DMS153 (cell line): Measurements from ENCODE around the gene KAT7.

Experiments
- DNase-seq: peaks from one replicate; lab custom pipeline; 2025; lab: John Stamatoyannopoulos, UW

The KAT7 gene

DNA sequence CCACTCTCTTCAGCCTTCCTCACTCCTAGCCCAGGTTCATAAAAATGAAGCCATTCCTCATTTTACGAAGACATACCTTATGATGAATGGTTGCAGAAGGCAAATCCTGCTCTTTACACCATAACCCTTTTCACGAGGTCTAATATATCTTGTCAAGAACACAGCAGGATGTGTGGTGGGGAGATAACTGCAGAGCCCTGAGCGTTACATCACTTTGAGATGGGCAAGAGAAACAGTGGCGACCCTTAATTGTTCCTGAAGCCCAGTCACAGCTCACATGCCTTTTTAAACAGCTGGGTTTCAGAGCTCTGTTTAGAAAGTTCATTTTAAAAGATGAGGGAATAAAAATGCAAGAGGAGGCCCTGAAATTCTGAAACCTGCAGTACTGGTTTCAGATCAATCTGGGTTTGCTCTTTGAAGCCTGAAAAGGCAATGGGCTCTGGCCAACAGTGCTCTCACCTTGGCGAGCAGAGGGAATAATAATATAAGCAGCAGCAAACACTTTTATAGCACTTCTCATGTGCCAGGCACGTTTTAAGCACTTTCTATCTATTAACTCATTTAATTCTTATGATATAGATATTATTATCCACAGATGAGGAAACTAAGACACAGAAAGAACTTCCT is 27.4 kb upstream of the KAT7 start:
- no peak for DNase-seq

DNA sequence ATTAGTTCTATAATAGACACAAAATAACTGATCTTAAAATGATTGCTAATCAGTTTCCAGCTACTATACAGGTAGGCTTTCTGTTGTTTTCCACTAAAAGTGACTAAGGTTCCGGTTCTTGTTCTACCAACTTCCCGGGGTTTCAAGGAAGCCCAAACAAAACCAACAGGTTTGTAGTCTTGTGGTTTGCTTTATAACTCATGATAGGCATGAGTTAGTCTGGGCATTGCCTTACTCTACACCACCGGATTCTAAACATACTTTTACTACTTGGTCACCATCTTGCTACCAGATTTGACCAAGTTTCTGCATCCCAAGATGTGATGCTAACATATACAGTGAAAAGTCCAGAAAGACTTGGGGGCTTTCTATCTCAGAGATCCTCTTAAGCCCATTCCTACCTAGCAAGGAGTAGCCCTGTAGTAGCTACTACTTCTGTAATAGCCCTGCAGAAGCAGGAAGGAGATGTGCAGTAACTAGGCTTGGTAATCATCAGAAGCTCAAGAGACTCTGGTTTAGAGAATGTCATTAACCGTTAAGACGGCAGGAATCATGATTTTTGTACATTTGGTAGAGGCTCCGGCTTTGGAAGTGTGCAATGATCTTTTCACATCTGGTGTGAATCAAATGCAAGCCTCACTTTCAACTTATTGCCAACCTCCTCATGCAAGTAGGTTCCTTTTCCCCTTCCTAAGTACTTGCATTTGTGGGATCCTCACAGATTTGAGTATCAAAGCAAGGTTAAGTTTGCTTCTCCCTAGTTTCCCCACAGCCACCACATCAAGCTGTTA is 26.1 kb upstream of the KAT7 start:
- no peak for DNase-seq

GRCh38 chr17:49763735-49764558 is 24.5 kb upstream of the KAT7 start, which contains the start of gene FAM117A:
Gene FAM117A, minus strand, starts transcription at chr17:49764131. Its CDS starts 44 bp downstream, at chr17:49764087.
- peak; percentile 99 for DNase-seq

DNA sequence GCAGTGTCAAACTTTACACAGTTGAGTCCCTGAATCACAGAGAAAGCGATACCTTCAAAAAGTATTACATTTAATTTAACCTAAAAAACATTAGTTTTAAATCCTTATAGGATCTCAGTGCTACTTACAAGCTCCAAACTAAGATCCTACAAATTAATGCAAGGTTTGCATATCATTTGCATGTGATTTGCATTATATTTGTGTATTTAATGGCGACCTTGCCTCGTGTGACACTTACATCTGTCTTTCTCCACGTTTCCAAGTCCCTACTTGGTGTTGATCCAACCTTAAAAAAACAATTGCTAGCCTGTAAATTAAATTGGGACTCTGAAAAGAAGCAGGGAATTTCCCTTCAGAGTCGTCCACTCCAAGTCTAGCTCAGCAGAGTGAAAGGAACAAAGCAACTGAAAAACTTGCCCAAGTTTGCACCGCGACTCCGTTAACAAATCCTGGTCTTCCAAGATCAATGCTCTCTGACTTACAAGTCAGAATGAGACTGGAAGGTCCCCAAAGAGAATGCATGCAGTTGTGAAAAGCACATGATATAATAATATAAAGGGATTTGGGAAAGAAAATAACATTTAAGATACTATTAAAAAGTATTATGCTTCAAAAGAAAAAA is 23.8 kb upstream of the KAT7 start:
- DNase-seq, result no peak

DNA sequence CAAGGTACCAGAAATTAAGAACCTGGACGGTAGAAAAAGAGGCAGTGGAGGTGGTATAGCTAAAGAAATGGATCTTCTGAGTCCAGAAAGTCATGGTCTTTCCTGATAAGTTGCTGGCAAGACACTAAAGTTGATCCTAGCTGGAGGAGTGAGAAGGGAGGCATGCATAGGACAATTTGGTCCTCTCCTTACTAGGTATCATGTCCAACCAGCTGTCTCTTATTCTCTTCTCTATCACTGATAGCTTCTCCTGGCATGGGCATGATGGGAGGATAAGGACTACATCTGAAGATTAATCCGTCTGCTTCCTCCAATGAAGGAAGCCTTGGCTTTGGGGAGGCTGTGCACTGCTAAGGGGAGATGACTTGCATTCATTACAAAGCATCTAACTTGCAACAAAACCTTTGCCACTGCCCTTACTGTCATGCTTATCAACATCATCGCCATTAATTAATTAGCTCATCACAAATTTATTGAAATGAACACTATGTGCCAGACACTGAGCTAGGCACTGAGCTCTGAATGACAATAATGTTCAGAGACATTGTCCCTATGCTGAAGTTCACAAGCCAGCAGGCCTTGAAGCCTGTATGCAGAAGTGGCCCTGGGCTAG is 21.5 kb upstream of the KAT7 start:
- DNase-seq, result no peak

DNA sequence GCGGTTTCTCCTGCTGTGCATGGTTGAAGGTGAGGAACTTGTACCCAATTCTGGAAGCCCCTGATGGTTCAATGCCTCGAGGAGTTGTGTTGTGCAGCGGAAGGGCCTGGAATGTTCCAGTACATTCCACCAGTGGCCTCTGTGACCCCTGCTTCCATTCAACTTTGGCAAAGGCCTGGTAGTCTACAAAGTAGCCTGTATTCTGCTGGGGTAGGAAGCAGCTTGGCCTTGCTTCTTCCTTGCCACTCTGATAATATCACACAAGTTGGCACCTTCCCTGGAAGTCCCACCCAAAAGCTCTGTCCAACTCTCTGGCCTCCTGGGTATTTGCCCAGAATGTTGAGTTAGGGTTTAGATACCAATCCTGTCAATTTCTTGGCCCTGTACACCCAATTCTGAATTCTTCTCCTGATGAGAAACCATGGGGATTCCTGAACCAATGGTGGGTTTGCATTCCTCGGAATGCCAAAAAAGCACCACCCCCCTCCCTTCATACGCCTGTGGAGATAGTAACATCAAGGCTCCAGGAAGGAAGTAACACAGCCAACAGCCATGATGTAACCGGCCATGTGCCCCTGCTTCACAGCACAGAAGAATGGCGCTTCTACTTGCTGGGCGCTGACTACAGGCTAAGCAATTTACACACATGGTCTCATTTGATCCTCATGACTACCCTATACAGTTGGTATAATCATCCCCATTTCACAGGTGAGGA is 12.8 kb upstream of the KAT7 start:
- DNase-seq, result no peak

DNA sequence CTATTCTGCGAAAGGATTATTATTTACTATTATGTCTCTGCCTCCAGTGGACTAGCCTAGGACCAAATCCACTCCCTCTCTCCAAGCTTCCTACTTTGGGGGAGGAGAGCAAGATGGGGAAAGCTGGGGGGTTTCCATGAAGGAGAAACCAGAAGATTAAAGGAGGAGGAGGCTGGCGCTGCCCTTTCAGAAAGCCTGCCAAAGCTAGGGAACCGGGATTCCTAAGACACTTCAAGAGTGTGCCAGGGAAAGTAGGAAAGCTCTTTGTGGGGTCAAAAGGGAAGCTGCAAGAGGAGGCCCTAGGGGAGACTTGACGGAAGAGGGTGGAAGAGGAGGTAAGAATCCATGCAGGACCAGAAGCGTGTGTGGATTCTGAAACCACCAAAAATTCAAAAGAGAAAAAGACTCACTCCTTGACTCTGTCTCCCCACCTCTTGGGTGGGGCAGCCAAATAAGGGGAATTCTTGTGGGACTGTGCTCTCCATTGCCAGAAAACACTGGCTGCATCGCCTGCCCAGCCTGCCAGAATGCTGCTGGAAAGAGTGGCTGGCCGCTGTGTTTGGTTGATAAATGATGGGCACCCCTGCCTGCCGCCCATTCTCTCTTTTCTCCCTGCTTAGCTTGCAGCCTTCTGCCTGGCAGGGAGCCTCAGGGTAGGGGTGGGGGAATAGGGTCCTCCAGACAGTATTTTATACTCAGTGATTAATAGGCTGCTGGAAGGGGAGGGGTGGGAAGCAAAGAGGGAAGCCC is 11.8 kb upstream of the KAT7 start:
- no peak for DNase-seq

GRCh38 chr17:49777563-49777962 is 10.9 kb upstream of the KAT7 start:
- DNase-seq, result no peak

- no peak for DNase-seq
These were observed 9.2 kb upstream of the KAT7 start for GRCh38 chr17:49779156-49779738.

DNA sequence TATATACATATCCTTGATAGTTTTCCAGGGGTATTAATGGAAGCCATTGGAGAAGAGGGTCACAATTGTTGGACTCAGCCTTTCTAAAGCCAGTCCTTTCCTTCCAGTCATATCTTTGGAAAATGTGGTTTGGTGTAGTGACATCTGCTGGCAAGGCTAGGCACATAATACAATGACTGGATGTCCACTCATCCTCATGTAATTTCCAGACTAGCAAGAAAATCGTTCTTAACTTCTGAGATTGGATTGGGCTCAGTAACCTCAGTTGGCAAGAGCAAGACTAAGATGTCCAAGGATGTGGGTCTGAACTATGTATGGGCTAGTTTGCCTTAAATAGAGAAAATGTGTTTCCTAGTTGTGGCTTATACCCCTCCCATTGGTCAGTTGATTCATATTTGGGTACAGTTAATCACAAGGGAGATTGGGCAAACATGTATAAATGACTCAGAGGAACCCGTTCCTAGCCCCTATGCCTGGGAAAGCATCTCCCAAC is 8.7 kb upstream of the KAT7 start:
- peak; percentile 49 for DNase-seq

DNA sequence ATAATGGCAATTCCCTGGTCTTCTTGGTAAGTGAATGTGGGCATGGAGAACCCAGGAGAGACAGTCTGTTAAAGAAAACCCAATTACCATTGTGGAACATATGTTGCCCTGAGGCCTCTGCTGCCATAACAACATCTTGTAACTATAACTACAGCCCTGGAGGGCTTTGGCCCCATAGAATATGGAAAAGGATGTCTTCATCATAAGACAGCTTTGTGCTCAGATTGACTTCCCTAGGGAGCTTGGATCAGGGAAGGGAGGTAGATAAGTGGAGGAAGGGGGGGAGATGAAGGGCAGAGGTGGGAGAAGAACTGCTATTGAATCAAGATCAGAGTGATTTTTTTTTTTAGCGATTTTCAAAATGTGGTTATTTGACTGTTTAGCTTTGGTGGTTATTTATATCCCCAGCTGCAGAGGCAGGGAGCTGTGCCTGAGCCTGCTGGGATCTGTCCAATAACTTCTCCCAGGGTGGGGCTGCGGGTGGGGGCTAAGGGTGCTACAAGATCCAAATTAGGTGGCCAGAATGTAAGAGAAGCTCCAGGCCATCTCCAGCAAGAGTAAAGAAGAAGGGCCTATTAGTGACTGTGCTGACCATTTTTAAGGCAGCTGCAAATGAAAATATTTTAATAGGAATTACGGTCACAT is 5.3 kb upstream of the KAT7 start:
- no peak for DNase-seq

- DNase-seq, result no peak
These were observed 4.7 kb upstream of the KAT7 start for GRCh38 chr17:49783791-49784190.

DNA sequence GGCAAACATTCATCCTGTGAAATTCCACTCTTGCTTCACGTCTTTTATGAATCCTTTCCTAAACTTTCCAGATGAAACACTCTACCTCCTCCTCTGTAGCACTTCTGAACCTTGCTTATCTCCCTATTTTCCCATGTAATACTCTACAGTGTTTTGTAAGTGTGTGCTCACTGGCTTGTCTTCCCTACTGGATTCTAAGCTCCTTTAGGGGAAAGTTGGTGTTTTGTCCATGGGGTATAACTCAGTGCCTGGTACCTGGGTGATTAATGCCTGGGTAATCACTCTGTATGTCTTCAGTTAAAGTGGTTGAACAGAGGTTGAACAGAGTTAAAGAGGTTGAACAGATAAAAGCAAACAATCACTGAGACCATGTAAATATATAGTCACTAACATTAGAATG is 3.8 kb upstream of the KAT7 start:
- DNase-seq, result no peak

DNA sequence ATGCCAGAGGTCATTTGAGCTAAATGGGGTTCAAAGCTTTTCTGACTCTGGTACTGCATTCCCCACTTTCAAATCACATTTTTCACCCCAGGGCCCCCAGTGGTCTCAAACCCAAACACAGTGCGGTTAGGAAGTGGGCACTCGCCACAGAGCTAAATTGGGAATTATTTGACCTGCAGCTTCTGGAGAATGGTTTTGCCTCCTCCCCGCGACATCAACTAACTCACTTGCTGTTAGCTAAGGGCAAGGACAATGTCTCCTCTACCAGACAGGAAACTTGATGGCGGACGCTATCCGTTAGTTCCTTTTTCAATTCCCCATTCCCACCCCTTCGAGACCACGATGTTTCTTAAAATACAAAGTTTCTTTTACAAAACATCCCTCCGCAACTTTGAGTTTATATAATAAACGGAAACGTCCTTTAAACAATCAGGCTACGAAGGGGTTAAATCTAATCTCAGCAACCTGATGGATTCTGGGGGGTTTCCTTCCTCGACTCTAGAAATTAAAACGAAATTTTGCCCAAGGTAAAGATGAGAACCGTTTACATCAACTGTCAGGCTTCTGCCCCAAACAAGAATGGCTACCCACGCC is 500 bp upstream of the KAT7 start:
- DNase-seq, result no peak

GRCh38 chr17:49789243-49789578 is 730 bp downstream of the KAT7 start:
- DNase-seq, result no peak

DNA sequence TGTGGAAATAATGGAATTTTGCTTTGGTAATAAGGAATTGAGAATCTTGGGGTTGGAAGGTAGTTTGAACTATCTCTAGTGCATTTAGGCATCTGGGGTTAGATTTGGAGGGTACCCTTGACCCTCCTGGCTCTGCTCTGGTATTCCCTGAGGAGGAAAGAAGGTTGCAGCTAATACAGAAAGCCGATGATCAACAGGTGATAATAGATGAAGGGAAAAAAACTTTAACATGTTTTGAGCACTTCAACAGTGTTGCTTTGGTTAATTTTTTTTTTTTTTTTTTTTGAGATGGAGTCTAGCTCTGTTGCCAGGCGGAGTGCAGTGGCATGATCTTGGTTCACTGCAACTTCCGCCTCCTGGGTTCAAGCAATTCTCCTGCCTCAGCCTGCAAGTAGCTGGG is 4.8 kb downstream of the KAT7 start:
- DNase-seq, result no peak

- DNase-seq, result no peak
These were observed 6.9 kb downstream of the KAT7 start for GRCh38 chr17:49795372-49795771.

- DNase-seq, result no peak
These were observed 9.7 kb downstream of the KAT7 start for GRCh38 chr17:49798182-49798581.

- no peak for DNase-seq
These were observed 10.3 kb downstream of the KAT7 start for GRCh38 chr17:49798738-49799137.
